Ramos (cell line): ENCODE results near the gene FGD4.
"Not testable (repeated sequence)": the region's sequence is repeated elsewhere in the genome, so short reads cannot be mapped to it uniquely, and the experiment has no call there.

Experiments
- in situ Hi-C: fragments of 300-500 bp; cut with MboI; formaldehyde crosslinking; loops from one replicate; pipeline ENCODE4 v1.14.3; 2022; ENCODE audit warnings: low sequenced_read_pairs; ENCODE audit not compliant: unreplicated experiment

Gene FGD4

GRCh38 chr12:32509328-32510091 is 110.2 kb downstream of the FGD4 start:
- in situ Hi-C loops, result no loop called here

GRCh38 chr12:32511976-32512375 is 112.6 kb downstream of the FGD4 start:
- in situ Hi-C loops, result not testable (repeated sequence)

- in situ Hi-C loops, result no loop called here
Measured at GRCh38 chr12:32512379-32512778, 113.0 kb downstream of the FGD4 start.

GRCh38 chr12:32512910-32513309 is 113.6 kb downstream of the FGD4 start:
- in situ Hi-C loops, result no loop called here

GRCh38 chr12:32515137-32515873 is 115.9 kb downstream of the FGD4 start:
- in situ Hi-C loops, result no loop called here

- in situ Hi-C loops, result no loop called here
Measured at GRCh38 chr12:32516230-32516629, 116.9 kb downstream of the FGD4 start.

- in situ Hi-C loops, result no loop called here
Measured at GRCh38 chr12:32517966-32518365, 118.6 kb downstream of the FGD4 start.

- in situ Hi-C loops, result no loop called here
Measured at GRCh38 chr12:32519047-32519446, 119.7 kb downstream of the FGD4 start.

- in situ Hi-C loops, result no loop called here
Measured at GRCh38 chr12:32522331-32523221, 123.2 kb downstream of the FGD4 start.

GRCh38 chr12:32525802-32526201 is 126.4 kb downstream of the FGD4 start:
- in situ Hi-C loops, result not testable (repeated sequence)

GRCh38 chr12:32526343-32526742 is 127.0 kb downstream of the FGD4 start:
- in situ Hi-C loops, result not testable (repeated sequence)

GRCh38 chr12:32532422-32532821 is 133.1 kb downstream of the FGD4 start:
- in situ Hi-C loops, result no loop called here

GRCh38 chr12:32532951-32533350 is 133.6 kb downstream of the FGD4 start:
- in situ Hi-C loops, result no loop called here

GRCh38 chr12:32533506-32533905 is 134.1 kb downstream of the FGD4 start:
- in situ Hi-C loops, result not testable (repeated sequence)

GRCh38 chr12:32533971-32534590 is 134.7 kb downstream of the FGD4 start:
- in situ Hi-C loops, result no loop called here

GRCh38 chr12:32534698-32535097 is 135.3 kb downstream of the FGD4 start:
- in situ Hi-C loops, result no loop called here

- in situ Hi-C loops, result no loop called here
Measured at GRCh38 chr12:32535288-32535999, 136.1 kb downstream of the FGD4 start.

GRCh38 chr12:32536000-32536345 is 136.6 kb downstream of the FGD4 start:
- in situ Hi-C loops, result no loop called here

- in situ Hi-C loops, result no loop called here
Measured at GRCh38 chr12:32541754-32542374, 142.5 kb downstream of the FGD4 start.
